AG09319 (cell line): Measurements from ENCODE around the gene KLHL18.
"Not testable (repeated sequence)": the region's sequence is repeated elsewhere in the genome, so short reads cannot be mapped to it uniquely, and the experiment has no call there.

Experiments
- DNase-seq: peaks from one replicate; pipeline ENCODE4 v3.0.0-alpha.2; 2010; ENCODE audit warnings: low read depth; ENCODE audit errors: extremely low read depth
- CTCF ChIP-seq: IDR thresholded peaks from 2 replicates; pipeline ENCODE4 v1.5.1; 2011; ENCODE audit warnings: low read depth, mild to moderate bottlenecking, inconsistent platforms, low read length, moderate library complexity

Gene KLHL18

GRCh38 chr3:47247131-47248064 is 35.3 kb upstream of the KLHL18 start:
- DNase-seq: no peak
- TF ChIP-seq CTCF: no peak

GRCh38 chr3:47250309-47251060 is 32.3 kb upstream of the KLHL18 start:
- TF ChIP-seq CTCF: peak; percentile 39
- DNase-seq: no peak

- DNase-seq: not testable (repeated sequence)
These were observed 31.7 kb upstream of the KLHL18 start for GRCh38 chr3:47251085-47251484.

- TF ChIP-seq CTCF: no peak
These were observed 31.1 kb upstream of the KLHL18 start for GRCh38 chr3:47251689-47252088.

GRCh38 chr3:47256331-47256730 is 26.4 kb upstream of the KLHL18 start:
- DNase-seq: not testable (repeated sequence)

More at GRCh38 chr3:47251689-47252088, 31.1 kb upstream of the KLHL18 start:
- no peak for DNase-seq

GRCh38 chr3:47259114-47259513 is 23.6 kb upstream of the KLHL18 start:
- no peak for DNase-seq
- no peak for TF ChIP-seq CTCF

- TF ChIP-seq CTCF: no peak
- DNase-seq: no peak
These were observed 22.1 kb upstream of the KLHL18 start for GRCh38 chr3:47260605-47261004.

- no peak for TF ChIP-seq CTCF
- DNase-seq: no peak
These were observed 21.4 kb upstream of the KLHL18 start for GRCh38 chr3:47261301-47261700.
